HFFc6 (cell line): ENCODE results near the gene HS1BP3. TPM values are rescaled to one million over a fixed set of nuclear protein-coding genes. Genes with fewer than 3 reads are reported as not detected.

ENCODE experiments used
- DNase-seq: peaks from one replicate; pipeline ENCODE4 v3.0.0-alpha.2; 2018
- H3K27ac Mint-ChIP-seq: 2 replicates; pipeline ENCODE4 v1.8.0; 2020; ENCODE audit warnings: mild to moderate bottlenecking, mixed read lengths
- H3K27me3 Mint-ChIP-seq: 2 replicates; pipeline ENCODE4 v1.8.0; 2021; ENCODE audit warnings: mild to moderate bottlenecking, moderate library complexity, mixed read lengths; ENCODE audit not compliant: insufficient read depth
- H3K36me3 Mint-ChIP-seq: 2 replicates; pipeline ENCODE4 v1.8.0; 2021; ENCODE audit warnings: low read depth, mixed read lengths
- H3K4me1 Mint-ChIP-seq: 2 replicates; pipeline ENCODE4 v1.8.0; 2020; ENCODE audit warnings: low read depth, mixed read lengths
- H3K4me3 Mint-ChIP-seq: 2 replicates; pipeline ENCODE4 v1.8.0; 2020; ENCODE audit warnings: mild to moderate bottlenecking, moderate library complexity, mixed read lengths
- H3K9me3 Mint-ChIP-seq: 2 replicates; pipeline ENCODE4 v1.8.0; 2020; ENCODE audit warnings: mild to moderate bottlenecking, mixed read lengths
- total RNA-seq, 6 experiments: library from RNA; stranded (reverse); fragmentation: NEBNext Ultra II Directional; extraction: Animal tissue kit (Norgen Biotek cat#: 25700); gene quantifications; 2 replicates in 1 of 6; 3 replicates in 5 of 6; pipeline ENCODE4 v1.2.3, GENCODE V29; 2021
- TF ChIP-seq, protein P1 (sequence below): fragments of 200-600 bp; sonication (generic); IDR thresholded peaks from 2 replicates; pipeline ENCODE4 v1.5.0; 2021; ENCODE audit warnings: antibody characterized with exemption, mild to moderate bottlenecking

HS1BP3 gene
- total RNA-seq, 6 experiments from 2014 or later, result 12.7 to 17.3 (median 15.8) TPM

DNA sequence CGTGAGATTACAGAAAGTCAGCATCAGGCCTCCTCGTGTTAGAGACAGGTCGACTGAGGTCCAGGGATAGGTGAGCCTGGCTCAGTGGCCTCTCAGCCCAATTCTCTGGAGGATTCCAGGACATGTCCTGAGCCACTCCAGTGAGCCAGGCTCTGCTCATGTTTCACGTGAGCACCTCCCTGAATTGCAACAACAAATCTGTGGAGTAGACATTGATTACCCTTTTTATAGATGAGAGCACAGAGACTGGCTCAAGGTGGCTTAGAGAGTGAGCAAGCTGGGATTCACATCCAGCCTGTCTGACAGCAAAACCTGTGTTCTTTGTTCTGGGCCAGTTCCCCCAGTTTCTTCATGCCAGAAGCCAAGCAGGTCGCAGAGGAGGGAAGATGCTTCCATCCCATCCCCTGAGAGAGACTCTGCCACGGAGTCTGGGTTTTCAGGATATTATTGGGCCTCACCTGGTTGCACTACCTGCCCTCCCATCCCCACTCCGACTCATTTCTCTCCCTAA is 46.4 kb downstream of the HS1BP3 start:
- TF ChIP-seq, protein P1, sequence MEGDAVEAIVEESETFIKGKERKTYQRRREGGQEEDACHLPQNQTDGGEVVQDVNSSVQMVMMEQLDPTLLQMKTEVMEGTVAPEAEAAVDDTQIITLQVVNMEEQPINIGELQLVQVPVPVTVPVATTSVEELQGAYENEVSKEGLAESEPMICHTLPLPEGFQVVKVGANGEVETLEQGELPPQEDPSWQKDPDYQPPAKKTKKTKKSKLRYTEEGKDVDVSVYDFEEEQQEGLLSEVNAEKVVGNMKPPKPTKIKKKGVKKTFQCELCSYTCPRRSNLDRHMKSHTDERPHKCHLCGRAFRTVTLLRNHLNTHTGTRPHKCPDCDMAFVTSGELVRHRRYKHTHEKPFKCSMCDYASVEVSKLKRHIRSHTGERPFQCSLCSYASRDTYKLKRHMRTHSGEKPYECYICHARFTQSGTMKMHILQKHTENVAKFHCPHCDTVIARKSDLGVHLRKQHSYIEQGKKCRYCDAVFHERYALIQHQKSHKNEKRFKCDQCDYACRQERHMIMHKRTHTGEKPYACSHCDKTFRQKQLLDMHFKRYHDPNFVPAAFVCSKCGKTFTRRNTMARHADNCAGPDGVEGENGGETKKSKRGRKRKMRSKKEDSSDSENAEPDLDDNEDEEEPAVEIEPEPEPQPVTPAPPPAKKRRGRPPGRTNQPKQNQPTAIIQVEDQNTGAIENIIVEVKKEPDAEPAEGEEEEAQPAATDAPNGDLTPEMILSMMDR, result no peak
- H3K9me3 Mint-ChIP-seq, result peaks cover 13% of the 10 kb centered on the region

DNA sequence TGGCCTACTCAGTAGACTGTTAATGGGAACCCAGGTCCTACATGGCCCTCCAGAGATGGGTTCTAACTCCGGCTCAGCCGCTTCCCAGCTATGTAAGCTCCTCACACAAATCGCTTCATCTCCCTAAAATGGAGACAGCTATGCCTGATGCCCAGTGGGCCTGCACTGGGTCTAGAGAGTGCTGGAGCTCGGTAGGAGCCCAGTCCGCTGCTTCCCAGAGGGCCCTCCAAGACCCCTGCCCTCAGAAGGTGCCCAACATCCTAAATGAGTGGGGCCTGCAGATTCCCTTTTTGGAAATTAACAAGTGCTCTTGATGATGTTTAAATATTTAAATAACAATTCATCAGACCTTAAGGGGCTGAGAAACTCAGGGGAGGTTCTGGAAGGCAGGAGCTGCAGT is 47.1 kb downstream of the HS1BP3 start:
- Mint-ChIP-seq H3K36me3 (peaks cover 12% of the 10 kb centered on the region), H3K4me3 (no peak overlapping the region), H3K27ac (no peak overlapping the region), H3K9me3 (peaks cover 13% of the 10 kb centered on the region), H3K27me3 (peaks cover 5% of the 10 kb centered on the region), H3K4me1 (peaks cover 29% of the 10 kb centered on the region)
- TF ChIP-seq, protein P1, result no peak
- DNase-seq, result no peak

More for the DNA sequence above, 46.4 kb downstream of the HS1BP3 start:
- Mint-ChIP-seq H3K4me3 (no peak overlapping the region), H3K27ac (peak overlapping the region; percentile 19), H3K4me1 (peaks cover 35% of the 10 kb centered on the region), H3K27me3 (peaks cover 5% of the 10 kb centered on the region), H3K36me3 (peaks cover 12% of the 10 kb centered on the region)
- no peak for DNase-seq

DNA sequence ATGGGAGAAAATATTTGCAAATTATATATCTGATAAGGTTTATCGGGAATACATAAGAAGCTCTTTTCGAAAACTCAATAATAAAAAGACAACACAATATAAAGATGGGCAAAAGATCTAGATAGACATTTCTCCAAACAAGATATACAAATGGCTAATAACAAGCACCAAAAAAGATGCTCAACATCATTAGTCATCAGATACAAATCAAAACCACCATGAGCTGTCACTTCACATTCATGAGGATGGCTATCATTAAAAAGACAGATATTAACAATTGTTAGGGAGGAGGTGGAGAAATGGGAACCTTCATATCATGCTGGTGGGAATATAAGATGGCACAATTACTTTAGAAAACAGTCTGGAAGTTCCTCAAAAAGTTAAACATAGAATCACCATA is 48.1 kb downstream of the HS1BP3 start:
- Mint-ChIP-seq H3K27ac (no peak overlapping the region), H3K27me3 (peaks cover 5% of the 10 kb centered on the region), H3K9me3 (peaks cover 6% of the 10 kb centered on the region), H3K4me3 (no peak overlapping the region), H3K4me1 (peaks cover 29% of the 10 kb centered on the region), H3K36me3 (peaks cover 5% of the 10 kb centered on the region)
- no peak for DNase-seq
- TF ChIP-seq, protein P1, result no peak

DNA sequence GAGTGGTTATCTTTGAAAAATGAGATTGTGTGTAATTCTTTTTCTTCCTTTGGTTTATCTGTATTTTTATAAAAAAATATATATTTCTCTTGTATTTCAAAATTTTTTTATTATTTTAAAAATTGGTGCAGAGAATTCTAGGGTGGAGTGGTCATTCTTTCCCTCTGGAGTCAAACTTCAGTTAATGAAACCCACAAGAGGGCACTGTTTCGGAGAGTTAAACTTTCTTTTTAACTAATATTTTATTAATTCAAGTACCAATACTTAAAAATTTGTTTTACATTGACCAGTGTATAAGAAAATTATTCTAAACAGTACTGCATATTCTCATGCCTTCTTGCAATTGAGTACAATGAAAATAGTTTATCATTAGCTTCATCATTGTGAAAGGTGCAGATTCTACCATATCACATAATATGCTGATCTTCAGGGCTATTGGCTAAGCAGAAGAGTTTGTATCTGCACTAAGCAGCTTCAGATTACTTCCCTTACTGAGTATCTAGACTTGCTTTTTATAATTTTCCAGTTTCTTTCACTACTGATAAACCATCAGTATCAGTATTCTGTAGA is 50.1 kb downstream of the HS1BP3 start:
- H3K4me1 Mint-ChIP-seq, result peaks cover 49% of the 10 kb centered on the region
- DNase-seq, result no peak
- peaks cover 6% of the 10 kb centered on the region for H3K27me3 Mint-ChIP-seq
- no peak overlapping the region for H3K27ac Mint-ChIP-seq
- TF ChIP-seq, protein P1, result peak; percentile 83
- no peaks in the 10 kb centered on the region for H3K9me3 Mint-ChIP-seq
- no peak overlapping the region for H3K4me3 Mint-ChIP-seq
- H3K36me3 Mint-ChIP-seq, result no peaks in the 10 kb centered on the region

DNA sequence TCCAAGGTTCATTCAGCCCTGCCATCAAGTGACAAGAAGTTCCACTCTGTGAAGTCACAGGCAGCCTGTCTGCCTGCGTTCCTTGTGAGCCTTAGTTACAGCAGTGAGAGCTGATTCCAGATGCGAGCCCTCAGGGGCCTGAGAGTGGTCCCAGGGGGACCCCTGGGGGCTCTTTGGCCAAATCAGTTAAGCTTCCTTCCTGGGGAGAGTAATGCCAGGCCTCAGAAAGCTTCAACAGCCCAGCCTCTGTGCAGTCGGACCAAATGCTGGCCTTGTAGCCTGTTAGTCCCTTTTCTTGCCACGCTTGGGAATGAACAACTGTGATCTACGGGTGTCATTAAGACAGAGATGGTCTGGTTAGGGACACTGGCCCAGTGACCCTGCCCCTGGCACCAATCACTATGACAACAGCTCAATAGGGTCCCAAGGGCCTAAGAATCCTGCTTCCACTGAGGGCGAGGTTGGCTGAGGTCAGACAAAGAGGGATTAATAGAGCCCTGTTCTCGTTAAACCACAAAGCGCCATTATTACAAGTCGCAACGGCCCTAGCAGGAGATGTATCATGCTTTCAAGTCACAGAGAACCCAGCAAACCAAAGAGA is 50.9 kb downstream of the HS1BP3 start:
- H3K9me3 Mint-ChIP-seq, result no peaks in the 10 kb centered on the region
- DNase-seq, result no peak
- peaks cover 49% of the 10 kb centered on the region for H3K4me1 Mint-ChIP-seq
- H3K27ac Mint-ChIP-seq, result no peak overlapping the region
- no peak overlapping the region for H3K4me3 Mint-ChIP-seq
- TF ChIP-seq, protein P1, result no peak
- peaks cover 6% of the 10 kb centered on the region for H3K27me3 Mint-ChIP-seq
- H3K36me3 Mint-ChIP-seq, result no peaks in the 10 kb centered on the region
